CD14-positive monocyte (primary cell): Measurements from ENCODE around the gene WWTR1. TPM values are rescaled to one million over a fixed set of nuclear protein-coding genes. Genes with fewer than 3 reads are reported as not detected.

ENCODE experiments used
- DNase-seq, 3 donors: peaks; one replicate each; pipeline ENCODE4 v3.0.0-alpha.2; 2011 to 2022
- H2AFZ ChIP-seq: 2 replicates; pipeline ENCODE4 v1.6.0; 2012; ENCODE audit warnings: mild to moderate bottlenecking, low read depth, low read length, inconsistent platforms; ENCODE audit not compliant: insufficient read depth, poor library complexity, severe bottlenecking
- H3K27ac ChIP-seq, 2 donors: 1 replicate in 1 of 2; 2 replicates in 1 of 2; pipeline ENCODE4 v1.5.1; 2012 to 2013; ENCODE audit warnings: low read length in 2 of 2, control low read depth in 1 of 2, inconsistent platforms in 1 of 2, low read depth in 1 of 2, mild to moderate bottlenecking in 1 of 2
- H3K27me3 ChIP-seq, 2 donors: one replicate each; pipeline versions ENCODE4 v1.6.0 to v1.6.1; 2011 to 2013; ENCODE audit warnings: low read length in 2 of 2; ENCODE audit not compliant: control insufficient read depth in 2 of 2, insufficient read depth in 2 of 2
- H3K36me3 ChIP-seq, 2 donors: replicated peaks in 1 of 2; 1 replicate in 1 of 2; 2 replicates in 1 of 2; pipeline versions ENCODE4 v1.5.1 to v1.6.1; 2012 to 2013; ENCODE audit warnings: low read length in 2 of 2, control low read depth in 1 of 2, inconsistent platforms in 1 of 2, mild to moderate bottlenecking in 1 of 2; ENCODE audit not compliant: insufficient read depth in 2 of 2, control insufficient read depth in 1 of 2
- H3K4me1 ChIP-seq, 2 donors: 1 replicate in 1 of 2; 2 replicates in 1 of 2; pipeline versions ENCODE4 v1.5.1 to v1.6.1; 2012 to 2013; ENCODE audit warnings: low read length in 2 of 2, control low read depth in 1 of 2, inconsistent platforms in 1 of 2, mild to moderate bottlenecking in 1 of 2, moderate library complexity in 1 of 2; ENCODE audit not compliant: insufficient read depth in 2 of 2, control insufficient read depth in 1 of 2
- H3K4me2 ChIP-seq: replicated peaks from 2 replicates; pipeline ENCODE3; 2012; ENCODE audit warnings: low read length, moderate library complexity, mild to moderate bottlenecking; ENCODE audit not compliant: poor library complexity, severe bottlenecking; ENCODE audit errors: extremely low read depth
- H3K4me3 ChIP-seq, 3 experiments: fragments of 200-600 bp in 1 of 3; sonication (generic) in 1 of 3; replicated peaks in 1 of 3; 1 replicate in 2 of 3; 2 replicates in 1 of 3; pipeline ENCODE4 v1.5.1; 2011 to 2013; ENCODE audit warnings: low read length in 3 of 3, mild to moderate bottlenecking in 3 of 3, control low read depth in 2 of 3, low read depth in 2 of 3, inconsistent platforms in 1 of 3, moderate library complexity in 1 of 3
- H3K79me2 ChIP-seq: 2 replicates; pipeline ENCODE4 v1.6.0; 2012; ENCODE audit warnings: mild to moderate bottlenecking, control low read depth, inconsistent platforms, low read length, moderate library complexity; ENCODE audit not compliant: insufficient read depth
- H3K9ac ChIP-seq: 2 replicates; pipeline ENCODE4 v1.6.0; 2017; ENCODE audit warnings: low read length, mild to moderate bottlenecking; ENCODE audit not compliant: insufficient read depth, poor library complexity, severe bottlenecking
- H3K9me3 ChIP-seq, 2 donors: replicated peaks in 1 of 2; 1 replicate in 1 of 2; 2 replicates in 1 of 2; pipeline versions ENCODE4 v1.5.1 to v1.6.1; 2012 to 2013; ENCODE audit warnings: low read length in 2 of 2, control low read depth in 1 of 2; ENCODE audit not compliant: control insufficient read depth in 1 of 2, insufficient read depth in 1 of 2
- H4K20me1 ChIP-seq: 2 replicates; pipeline ENCODE4 v1.6.0; 2012; ENCODE audit warnings: mild to moderate bottlenecking, low read length, control low read depth, moderate library complexity; ENCODE audit not compliant: insufficient read depth
- H3K27ac Mint-ChIP-seq, 7 donors: one replicate each; pipeline ENCODE4 v1.8.0; 2020; ENCODE audit warnings: mild to moderate bottlenecking in 7 of 7, mixed read lengths in 7 of 7, moderate library complexity in 6 of 7, inconsistent platforms in 2 of 7
- H3K27me3 Mint-ChIP-seq, 3 donors: one replicate each; pipeline ENCODE4 v1.8.0; 2021 to 2022; ENCODE audit warnings: low read depth in 3 of 3, mild to moderate bottlenecking in 3 of 3, mixed read lengths in 3 of 3, moderate library complexity in 3 of 3, inconsistent platforms in 1 of 3
- H3K36me3 Mint-ChIP-seq, 2 donors: one replicate each; pipeline ENCODE4 v1.8.0; 2020; ENCODE audit warnings: mixed read lengths in 2 of 2, inconsistent platforms in 1 of 2, mild to moderate bottlenecking in 1 of 2
- H3K4me1 Mint-ChIP-seq: one replicate; pipeline ENCODE4 v1.8.0; 2020; ENCODE audit warnings: mild to moderate bottlenecking, mixed read lengths
- H3K4me3 Mint-ChIP-seq, 2 donors: one replicate each; pipeline ENCODE4 v1.8.0; 2020; ENCODE audit warnings: mild to moderate bottlenecking in 2 of 2, mixed read lengths in 2 of 2, moderate library complexity in 1 of 2
- H3K9me3 Mint-ChIP-seq, 7 donors: one replicate each; pipeline ENCODE4 v1.8.0; 2020 to 2022; ENCODE audit warnings: mixed read lengths in 7 of 7, mild to moderate bottlenecking in 6 of 7, moderate library complexity in 6 of 7, inconsistent platforms in 2 of 7
- CTCF ChIP-seq: fragments of 200-600 bp; IDR thresholded peaks from one replicate; pipeline ENCODE4 v1.8.0; 2022; ENCODE audit warnings: antibody characterized with exemption, mild to moderate bottlenecking
- WGBS: methylation state at CpG from one replicate; pipeline ENCODE4 v1.1.5; 2013; ENCODE audit warnings: missing lambda C conversion rate; ENCODE audit not compliant: insufficient coverage; 5-methylcytosine and 5-hydroxymethylcytosine counted together
- intact Hi-C, 2 donors: fragments of 100-400 bp; cut with micrococcal nuclease; formaldehyde crosslinking; loops; one replicate each; pipeline versions ENCODE4 v1.15.0 to v1.15.1; 2023
- polyA plus RNA-seq, 3 donors: library from polyadenylated mRNA; depleted of rRNA in 1 of 3; unstranded in 2 of 3; stranded (reverse) in 1 of 3; fragments of 300-500 nt in 2 of 3; fragments of >200 nt in 1 of 3; fragmentation: Illumina TruSeq in 2 of 3; gene quantifications; 1 replicate in 2 of 3; 2 replicates in 1 of 3; pipeline ENCODE4 v1.2.3, GENCODE V29; 2012 to 2021

Gene WWTR1
- polyA plus RNA-seq, 3 donors = not detected

- H3K27me3 ChIP-seq = peaks cover 65 to 87% of the 10 kb centered on the region in 2 donors
- no peak overlapping the region for H3K27ac ChIP-seq
- no peaks in the 10 kb centered on the region for H3K4me1 ChIP-seq
- Mint-ChIP-seq H3K27me3 (peaks cover 60 to 79% (median 71%) of the 10 kb centered on the region in 3 donors), H3K4me3 (peak overlapping the region in 1 of 2 donors; percentile 59), H3K27ac (no peak overlapping the region), H3K4me1 (no peaks in the 10 kb centered on the region), H3K9me3 (peaks cover 0 to 1% (median 0%) of the 10 kb centered on the region in 7 donors), H3K36me3 (no peaks in the 10 kb centered on the region)
- H3K4me2 ChIP-seq = no peak overlapping the region
- intact Hi-C loops = no loop called here
- no peak overlapping the region for H2AFZ ChIP-seq
- DNase-seq = no peak
- H3K9ac ChIP-seq = no peak overlapping the region
- WGBS = no CpG with 5 or more reads among the region's 3 CpGs
- no peaks in the 10 kb centered on the region for H3K79me2 ChIP-seq
- H4K20me1 ChIP-seq = no peaks in the 10 kb centered on the region
- no peaks in the 10 kb centered on the region for H3K36me3 ChIP-seq
- TF ChIP-seq CTCF = no peak
- H3K4me3 ChIP-seq = no peak overlapping the region
- H3K9me3 ChIP-seq = no peaks in the 10 kb centered on the region
Observed at GRCh38 chr3:149603126-149604074, 54.4 kb downstream of the WWTR1 start.

GRCh38 chr3:149600634-149601033, 57.2 kb downstream of the WWTR1 start:
- Histone ChIP-seq H3K4me3 (no peak overlapping the region), H3K9me3 (no peaks in the 10 kb centered on the region), H3K36me3 (no peaks in the 10 kb centered on the region), H3K4me1 (no peaks in the 10 kb centered on the region), H2AFZ (no peak overlapping the region), H3K27ac (no peak overlapping the region), H4K20me1 (no peaks in the 10 kb centered on the region), H3K79me2 (no peaks in the 10 kb centered on the region), H3K4me2 (no peak overlapping the region), H3K27me3 (peaks cover 64 to 88% of the 10 kb centered on the region in 2 donors), H3K9ac (no peak overlapping the region)
- DNase-seq = no peak
- Mint-ChIP-seq H3K36me3 (no peaks in the 10 kb centered on the region), H3K27ac (no peak overlapping the region), H3K9me3 (peaks cover 0 to 2% (median 0%) of the 10 kb centered on the region in 7 donors), H3K4me1 (no peaks in the 10 kb centered on the region), H3K27me3 (peaks cover 52 to 76% (median 68%) of the 10 kb centered on the region in 3 donors), H3K4me3 (no peak overlapping the region)
- TF ChIP-seq CTCF = no peak
- WGBS = no CpG with 5 or more reads among the region's 1 CpG
- intact Hi-C loops = no loop called here
